DMS53 treated with DMSO at 0.1 percent for 48 hours (cell line): ENCODE data around the gene KCNMB3.
"Not testable (repeated sequence)": the region's sequence is repeated elsewhere in the genome, so short reads cannot be mapped to it uniquely, and the experiment has no call there.

Experiments used
- DNase-seq: peaks from one replicate; lab custom pipeline; 2025; ENCODE audit not compliant: unreplicated experiment; lab: John Stamatoyannopoulos, UW

The KCNMB3 gene, protein sequence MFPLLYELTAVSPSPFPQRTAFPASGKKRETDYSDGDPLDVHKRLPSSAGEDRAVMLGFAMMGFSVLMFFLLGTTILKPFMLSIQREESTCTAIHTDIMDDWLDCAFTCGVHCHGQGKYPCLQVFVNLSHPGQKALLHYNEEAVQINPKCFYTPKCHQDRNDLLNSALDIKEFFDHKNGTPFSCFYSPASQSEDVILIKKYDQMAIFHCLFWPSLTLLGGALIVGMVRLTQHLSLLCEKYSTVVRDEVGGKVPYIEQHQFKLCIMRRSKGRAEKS

DNA sequence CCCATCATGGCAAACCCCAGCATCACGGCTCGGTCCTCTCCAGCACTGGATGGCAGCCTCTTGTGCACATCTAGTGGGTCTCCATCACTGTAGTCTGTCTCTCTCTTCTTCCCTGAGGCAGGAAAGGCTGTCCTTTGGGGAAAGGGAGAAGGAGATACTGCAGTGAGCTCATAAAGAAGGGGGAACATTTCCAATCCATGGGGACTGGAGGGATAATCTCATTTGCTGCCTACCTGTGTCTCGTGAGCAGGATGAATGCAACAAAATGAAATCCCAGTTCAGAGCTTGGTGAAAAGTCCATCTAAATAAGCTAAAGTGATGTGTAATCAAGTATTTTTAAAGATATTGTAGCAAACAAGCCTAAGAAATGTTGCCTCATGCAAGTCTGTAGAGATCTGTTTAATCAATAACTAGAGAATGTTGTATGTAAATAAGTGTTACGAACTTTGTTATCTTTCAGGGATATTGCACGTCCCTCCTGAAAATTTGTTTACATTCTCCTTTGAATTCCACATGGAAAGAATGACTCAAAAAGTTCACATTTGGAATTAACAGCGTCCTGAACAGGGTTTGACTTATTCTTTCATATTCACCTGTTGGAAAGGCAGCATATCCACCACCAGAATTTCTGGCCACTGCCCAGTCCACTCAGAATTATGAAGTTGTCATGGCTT, at the start of gene KCNMB3:
Gene KCNMB3, minus strand, starts transcription at position 312 of the 674 bp plus-strand sequence. Its CDS starts 124 bp downstream, at position 188.
- no peak for DNase-seq

DNA sequence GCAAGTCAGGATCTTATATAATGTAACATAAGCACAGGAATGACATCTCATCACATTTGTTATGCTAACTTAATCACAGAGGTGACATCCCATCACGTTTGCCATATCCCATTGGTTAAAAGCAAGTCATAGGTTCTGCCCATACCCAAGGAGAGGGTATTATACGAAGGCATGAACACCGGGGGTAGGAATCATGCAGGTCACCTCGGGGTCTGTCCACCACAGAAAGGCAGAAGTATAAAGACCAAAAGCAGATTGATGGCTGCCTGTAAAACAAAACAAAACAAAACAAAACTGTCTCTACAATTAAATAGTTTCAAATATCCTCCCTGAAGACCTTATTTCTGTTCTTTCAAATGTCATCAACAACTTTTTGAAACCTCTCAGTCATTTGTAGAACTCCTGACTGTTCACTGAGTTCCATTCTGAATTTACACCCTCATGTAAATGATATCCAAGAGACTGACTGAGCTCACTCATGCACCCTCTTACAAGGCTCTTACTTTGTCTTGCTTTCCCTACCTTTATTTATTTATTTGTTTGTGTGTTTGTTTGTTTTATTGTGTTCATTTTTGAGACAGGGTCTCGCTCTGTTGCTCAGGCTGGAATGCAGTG, 49.2 kb upstream of the KCNMB3 start:
- DNase-seq: no peak

DNA sequence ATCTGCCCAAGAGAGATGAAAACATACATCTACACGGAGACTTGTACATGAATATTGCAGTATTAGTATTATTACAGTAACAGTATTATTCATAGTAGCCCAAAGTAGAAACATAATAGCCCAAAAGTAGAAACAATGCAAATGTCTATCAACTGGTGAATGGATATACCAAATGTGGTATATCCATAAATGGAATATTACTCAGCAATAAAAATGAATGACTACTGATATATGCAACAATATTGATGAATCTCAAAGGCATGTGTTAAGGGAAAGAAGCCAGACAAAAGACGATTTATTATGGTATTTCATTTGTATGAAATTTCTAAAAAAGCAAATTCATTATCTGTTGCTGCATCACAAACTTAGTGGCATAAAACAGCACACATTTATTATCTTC, 48.4 kb upstream of the KCNMB3 start:
- DNase-seq: no peak

DNA sequence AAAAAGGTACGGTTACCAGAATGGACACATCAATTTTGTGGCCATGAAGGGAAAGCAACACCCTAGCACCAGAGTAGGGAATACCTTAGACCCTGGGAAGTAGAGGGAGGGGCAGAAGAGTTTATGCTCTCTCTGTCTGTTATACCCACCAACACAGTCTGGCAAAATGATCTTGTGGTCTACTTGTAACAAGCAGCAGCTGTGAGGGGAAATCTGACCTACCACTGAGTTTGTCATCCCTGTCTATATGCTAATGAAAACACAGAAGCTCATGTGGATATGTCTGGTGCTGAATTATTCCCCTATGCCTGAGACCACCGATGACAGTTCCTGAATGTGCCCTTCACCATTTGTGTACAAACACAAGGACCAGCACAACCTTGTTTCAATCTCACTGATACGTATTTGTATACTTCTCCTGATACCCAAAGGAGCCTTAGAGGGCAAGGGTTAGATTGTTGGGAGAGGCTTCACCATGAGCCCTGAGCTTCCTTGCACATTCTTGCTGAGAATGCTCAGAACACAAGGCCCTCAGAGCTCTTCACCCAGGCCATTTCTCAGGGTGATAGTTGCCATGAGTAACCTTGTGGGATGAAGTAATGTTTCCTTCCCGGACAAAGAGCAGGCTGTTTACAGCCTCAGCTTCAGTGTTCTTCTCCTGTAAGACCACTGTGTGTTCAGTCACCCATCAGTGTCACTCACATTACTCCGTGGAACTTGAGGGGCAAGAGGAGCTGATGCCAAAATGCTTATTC, 47.2 kb upstream of the KCNMB3 start:
- no peak for DNase-seq

DNA sequence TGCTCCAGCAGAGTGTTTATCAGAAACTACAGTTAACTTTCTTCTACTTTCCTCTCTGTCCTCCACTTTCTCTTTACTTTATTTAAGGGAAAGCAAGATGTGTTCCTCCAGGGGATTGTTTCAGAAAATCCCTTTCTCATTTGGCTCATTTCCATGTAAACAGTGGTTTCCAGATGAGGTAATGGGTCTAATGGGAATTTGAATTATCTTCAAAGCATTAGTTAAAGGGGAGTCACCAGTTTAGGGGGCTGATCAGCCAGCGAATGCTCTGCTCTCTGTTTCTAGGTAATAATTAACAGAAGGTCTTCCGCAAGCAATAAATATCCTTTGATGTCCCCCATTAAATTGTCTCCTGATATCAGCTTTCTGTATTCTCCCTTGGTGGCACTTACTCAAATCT, 41.5 kb upstream of the KCNMB3 start:
- no peak for DNase-seq

DNA sequence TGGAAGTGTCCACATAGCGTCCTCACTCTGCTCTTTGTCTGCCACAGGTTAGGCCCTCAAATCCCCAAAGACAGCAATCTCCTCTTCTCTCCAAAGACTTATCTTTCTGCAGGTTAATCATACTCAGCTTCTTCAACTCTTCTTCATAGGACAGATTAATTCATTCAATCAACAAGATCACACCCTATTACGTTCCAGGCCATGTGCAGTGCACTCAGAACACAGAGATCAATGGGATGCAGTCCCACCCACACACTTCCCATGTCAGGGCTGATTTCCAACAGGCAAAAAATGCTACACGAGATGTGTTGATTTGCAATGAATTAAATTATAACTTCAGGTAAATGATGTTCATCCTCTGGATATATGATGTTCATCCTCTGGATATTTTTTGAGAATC, 38.4 kb upstream of the KCNMB3 start:
- DNase-seq: no peak

DNA sequence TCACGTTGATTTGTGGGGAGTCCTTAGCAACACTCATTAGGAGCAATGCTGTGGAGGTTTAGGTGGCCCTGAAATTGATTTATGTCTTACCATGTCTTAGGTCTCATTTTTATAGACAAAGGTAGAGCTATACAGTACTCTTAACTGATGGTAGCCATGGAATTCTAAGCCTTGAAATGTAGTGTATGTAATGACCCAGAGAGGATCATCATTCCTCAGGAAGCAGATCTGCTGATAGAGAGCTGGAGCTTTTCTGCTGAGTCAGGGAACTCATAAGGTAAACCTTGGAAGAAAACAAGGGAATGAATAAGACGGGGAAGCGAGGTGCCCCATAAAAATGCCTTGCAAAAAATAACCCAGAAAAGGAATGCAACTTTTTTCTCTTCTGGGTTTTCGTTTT, 37.9 kb upstream of the KCNMB3 start:
- DNase-seq: no peak

DNA sequence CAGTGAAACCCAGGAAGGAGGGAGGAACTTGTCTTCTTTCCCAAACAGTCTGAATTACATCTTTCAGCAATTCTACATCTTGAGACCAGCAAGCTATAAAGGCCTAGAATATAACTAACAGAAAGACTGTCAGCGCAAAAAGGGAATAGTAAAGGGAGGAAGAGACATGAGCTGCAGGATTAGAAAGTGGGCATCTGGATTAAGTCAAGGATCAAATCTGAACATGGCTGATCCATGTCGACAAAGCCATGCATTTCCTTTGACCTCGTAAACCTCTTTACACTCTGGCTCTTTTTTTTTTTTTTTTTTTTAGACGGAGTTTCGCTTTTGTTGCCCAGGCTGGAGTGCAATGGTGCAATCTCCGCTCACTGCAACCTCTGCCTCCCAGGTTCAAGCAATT, 35.4 kb upstream of the KCNMB3 start:
- no peak for DNase-seq

DNA sequence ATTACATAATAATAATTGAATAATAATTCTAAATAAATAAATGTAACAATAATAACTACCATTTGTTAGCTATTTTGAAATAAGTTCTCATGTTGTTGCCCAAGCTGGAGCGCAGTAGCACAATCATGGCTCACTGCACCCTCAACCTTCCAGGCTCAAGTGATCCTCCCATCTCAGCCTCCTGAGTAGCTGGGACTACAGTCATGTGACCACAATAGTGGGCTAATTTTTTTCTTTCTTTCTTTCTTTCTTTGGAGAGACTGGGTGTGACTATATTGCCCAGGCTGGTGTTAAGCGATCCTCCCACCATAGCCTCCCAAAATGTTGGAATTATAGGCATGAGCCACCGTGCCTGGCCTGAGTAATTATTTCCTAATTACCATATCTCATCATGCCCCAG, 30.9 kb upstream of the KCNMB3 start:
- no peak for DNase-seq

DNA sequence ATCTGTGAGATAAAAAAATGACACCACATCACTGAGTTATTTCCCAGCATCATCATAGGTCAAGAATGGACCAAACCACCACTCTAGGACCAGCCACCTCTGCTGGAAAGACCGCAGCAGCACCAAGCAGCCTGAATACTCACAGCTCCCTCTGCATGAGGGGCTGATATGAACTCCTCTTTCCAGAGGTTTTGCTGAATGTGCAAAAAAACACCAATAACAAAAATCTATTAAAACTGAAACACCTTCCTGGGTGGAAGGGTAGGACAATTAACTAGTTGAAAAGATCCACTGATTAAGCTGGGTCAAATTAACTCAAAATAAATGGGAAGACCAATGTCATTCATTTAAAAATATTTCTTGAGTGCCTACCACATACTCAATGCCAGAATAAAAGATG, 28.9 kb upstream of the KCNMB3 start:
- DNase-seq: no peak

DNA sequence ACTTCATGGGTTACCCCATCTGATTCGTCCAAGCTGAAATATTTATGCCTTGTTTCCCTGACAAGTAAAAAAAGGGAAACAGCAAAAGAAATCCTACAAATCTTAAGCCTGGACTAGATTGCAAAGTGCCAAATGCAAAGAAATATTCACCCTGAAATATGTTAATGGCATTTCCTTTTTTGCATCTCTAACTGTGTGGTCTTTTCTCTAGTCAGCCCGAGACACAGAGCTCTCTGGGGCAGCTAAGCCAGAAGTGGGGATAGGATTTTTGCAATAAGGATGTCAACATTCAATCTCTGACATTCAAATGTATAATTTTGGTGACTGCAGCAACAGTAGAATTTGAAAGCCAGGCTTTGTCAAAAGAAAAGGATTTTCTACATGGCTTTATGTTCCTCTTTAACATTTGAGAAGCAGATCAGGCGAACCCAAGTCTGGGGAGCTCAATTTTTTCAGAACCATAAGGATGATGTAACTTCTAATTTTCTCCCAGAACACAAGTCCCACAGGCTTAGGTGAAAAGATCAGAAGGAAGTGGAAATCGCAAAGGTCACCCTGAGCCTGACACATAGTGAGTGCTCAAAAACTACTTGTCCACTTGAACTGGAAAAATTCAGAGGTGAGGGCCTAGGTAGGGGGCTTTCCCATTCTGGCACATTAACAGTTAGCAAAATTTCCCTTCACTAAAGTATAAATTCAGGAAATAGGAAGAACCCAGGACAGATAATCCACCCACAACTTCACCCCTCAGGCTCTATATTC, 28.2 kb upstream of the KCNMB3 start:
- DNase-seq: no peak

DNA sequence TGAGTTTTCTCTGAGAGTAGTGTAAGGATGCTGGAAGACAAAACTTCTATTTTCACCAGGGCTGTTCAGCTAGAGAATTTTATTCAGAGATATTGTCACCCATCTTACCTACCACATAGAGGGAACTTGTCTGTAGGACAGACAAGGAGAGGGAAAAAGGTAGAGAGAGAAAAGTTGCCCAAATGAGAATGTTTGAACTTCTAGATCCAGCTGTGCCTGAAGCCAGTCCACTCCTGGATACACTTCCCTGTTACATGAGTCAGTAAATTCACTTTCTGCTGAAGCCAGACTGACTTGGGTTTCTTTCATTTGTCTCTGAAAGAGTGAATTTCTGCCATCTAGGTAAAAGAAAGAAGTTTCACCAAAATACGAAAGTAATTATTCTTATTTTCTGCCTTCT, 27.2 kb upstream of the KCNMB3 start:
- DNase-seq: no peak

DNA sequence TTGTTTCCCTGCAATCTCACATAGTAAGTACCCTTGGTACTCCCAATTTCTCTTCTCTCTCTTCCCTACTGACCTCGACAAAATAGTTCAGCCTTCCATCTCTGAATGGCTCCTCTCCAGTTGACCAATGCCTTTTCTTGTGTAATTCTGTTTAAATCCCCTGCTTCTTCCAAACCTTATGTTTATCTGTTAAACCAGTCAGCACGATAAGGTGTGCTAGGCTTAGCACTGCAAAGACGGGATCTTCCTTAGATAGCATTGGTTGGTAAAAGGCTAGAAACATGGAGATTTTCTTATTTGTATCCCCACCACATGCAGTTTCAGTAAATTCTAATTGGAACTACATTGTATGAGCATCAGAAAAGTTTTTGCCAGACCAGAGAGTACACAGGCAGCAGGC, 25.8 kb upstream of the KCNMB3 start:
- no peak for DNase-seq

DNA sequence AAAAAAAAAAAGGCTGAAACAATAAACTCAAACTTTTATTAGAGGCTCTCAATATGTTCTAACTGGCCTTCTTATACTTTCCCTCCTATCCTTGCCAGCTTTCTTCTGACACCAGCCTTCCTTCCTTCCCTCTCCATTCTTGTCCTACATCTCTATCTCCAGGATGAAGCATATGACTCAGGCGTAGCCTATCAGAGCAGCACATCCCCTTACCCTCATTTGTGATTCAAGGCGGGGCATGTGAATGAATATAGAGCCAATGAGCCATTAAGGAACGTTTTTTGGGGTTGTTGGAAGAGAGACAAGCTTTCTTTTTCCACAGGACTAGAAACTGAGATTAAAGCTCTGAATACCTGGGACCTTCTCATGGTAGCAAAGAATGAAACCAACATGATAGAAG, 25.1 kb upstream of the KCNMB3 start:
- no peak for DNase-seq

DNA sequence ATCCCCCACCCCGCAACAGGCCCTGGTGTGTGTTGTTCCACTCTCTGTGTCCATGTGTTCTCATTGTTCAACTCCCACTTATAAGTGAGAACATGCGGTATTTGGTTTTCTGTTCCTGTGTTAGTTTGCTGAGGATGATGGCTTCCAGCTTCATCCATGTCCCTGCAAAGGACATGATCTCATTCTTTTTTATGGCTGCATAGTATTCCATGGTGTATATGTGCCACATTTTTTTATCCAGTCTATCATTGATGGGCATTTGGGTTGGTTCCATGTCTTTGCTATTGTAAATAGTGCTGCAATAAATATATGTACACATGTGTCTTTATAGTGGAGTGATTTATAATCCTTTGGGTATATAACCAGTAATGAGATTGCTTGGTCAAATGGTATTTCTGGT, 23.5 kb upstream of the KCNMB3 start:
- not testable (repeated sequence) for DNase-seq

DNA sequence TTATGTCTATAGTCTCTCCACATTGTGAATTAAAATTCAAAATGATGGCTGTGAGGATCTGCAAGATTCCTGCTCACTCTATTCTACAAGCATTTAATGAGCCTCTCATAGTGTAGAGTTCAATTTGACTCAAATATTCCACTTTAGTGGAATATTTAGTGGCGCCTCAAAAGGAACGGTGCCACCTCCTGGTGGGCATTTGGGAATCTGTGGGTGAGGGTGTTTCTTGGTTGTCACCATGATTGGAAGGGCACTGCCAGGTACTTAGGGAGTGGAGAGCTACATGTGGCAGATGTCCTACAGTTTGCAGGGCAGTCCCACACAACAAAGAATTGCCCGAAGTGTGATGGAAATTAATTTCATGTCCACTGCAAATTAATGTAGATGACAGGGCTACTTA, 21.5 kb upstream of the KCNMB3 start:
- no peak for DNase-seq

DNA sequence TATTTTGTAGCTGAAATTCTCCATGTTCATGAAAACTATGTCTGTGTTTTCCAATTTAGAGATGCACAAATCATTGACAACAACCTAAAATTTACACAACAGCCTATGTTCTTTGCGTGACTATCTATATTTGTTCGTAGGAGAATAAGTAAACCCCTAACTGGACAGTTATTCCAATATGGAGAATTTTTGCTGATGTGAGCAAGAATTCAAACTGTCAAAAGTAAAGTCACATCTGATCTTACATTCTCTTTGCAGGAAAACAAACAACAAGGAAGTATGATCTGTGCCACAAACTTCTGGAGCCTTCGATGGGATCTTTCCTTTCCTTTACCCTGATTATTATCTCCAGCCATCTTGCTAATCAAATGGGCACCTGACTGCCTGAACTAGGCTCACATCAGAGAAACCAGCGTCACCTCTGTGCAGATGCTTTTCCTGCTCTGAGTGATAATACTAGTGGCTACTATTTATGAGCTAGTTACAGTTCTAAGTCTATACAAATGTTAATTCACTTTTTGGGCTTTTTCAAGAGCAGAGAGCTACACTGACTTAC, 18.3 kb upstream of the KCNMB3 start:
- no peak for DNase-seq

DNA sequence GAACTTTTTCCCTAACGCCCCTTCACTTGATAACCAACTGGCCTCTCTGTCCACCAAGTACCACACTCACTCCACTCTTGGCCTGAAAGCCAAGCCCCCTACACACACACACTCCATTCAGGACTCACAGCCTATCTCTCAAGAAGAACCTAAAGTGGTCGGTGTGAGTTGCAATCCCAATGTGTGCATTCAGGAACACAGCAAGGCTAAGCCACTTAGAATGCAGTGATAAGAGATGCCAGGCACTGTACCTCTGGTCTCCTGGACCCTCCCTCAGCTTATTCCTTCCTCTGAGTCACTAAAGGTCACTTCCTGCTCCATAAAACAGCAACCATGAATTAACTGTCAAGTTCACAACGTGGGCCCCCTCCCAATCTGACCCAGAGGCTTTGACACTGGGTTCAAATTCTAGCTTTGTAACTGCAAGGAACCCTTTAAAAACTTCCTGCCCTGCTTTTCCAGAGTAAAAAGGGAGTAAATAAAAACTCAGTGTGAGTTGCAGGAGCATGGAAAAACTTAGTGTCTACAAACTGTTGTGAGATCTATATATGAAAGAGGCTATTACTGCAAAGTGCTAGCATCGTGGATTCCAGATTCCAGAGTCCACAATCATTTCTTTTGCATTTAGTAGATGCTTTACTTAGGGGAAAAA, 17.6 kb upstream of the KCNMB3 start:
- no peak for DNase-seq

DNA sequence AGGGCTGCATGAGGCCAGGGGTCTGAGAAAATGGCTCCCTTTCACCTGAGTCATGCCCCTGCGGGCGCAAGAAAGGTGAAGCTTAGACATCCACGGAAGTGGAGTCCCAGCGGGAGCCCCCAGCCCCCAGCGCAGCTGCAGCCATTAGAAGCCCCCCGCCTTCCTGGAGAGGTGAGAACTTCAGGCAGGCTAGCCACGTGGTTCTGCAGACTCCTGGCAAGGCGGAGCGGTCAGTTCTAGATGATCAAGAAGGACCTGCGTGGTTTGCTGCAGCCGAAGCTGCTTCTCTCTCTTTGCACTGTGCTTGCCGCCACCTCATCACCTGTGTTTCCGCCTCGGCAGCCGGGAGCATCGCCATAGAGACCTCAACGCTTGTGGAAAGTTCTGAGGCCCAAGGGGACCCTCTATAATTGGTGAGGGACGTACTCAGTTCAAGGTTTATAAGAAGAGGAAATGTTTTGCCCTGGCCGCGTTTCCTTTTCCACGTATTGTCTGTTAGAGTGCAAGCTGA, 15.8 kb upstream of the KCNMB3 start:
- no peak for DNase-seq

DNA sequence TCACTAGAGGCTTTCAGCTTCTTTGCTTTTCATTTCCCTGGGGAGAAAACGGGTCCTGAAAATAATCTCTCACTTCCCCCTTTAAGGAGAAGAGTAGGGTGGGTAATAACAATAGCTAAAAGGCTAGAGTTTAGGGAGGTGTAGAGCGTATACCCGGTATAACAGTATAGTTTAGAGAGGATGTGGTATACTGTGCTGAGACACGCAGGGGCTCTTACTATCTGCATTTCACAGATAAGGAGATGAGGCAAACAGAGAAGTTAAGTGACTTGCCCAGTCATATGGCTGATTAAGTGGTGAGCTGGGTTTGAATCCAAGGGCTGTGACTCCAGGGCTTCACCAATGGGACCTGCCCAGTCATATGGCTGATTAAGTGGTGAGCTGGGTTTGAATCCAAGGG, 15.0 kb upstream of the KCNMB3 start:
- DNase-seq: no peak
